GM12878 (cell line): ENCODE measurements around the gene SLC17A2. TPM values are rescaled to one million over a fixed set of nuclear protein-coding genes. Genes with fewer than 3 reads are reported as not detected.

Experiments used
- ATAC-seq: fragments of 200-7000 bp; cut with Tn5 transposase; 3 replicates; pipeline ENCODE4 v1.9.1; 2020; ENCODE audit warnings: mild to moderate bottlenecking, moderate library complexity
- BruUV-seq: library from RNA; stranded (reverse); fragments of 400-500 nt; replicated peaks from 2 replicates; lab custom pipeline; 2021; lab: Mats Ljungman, UMichigan
- CTCF ChIA-PET: fragments of 300-600 bp; sonication (Branson Sonifier 250); formaldehyde crosslinking; extraction: SDS; loops from one replicate; lab custom pipeline; 2021; ENCODE audit warnings: inconsistent platforms; lab: Yijun Ruan, JAX
- POLR2A ChIA-PET: fragments of 350-600 bp; formaldehyde crosslinking; extraction: SDS; loops from one replicate; lab custom pipeline; 2021; ENCODE audit warnings: inconsistent platforms; lab: Charles Lee
- RAD21 ChIA-PET: fragments of 300-600 bp; sonication (Branson Sonifier 250); formaldehyde crosslinking; loops from one replicate; lab custom pipeline; 2023; ENCODE audit warnings: antibody characterized with exemption; ENCODE audit not compliant: unreplicated experiment; lab: Charles Lee
- SMC1A ChIA-PET: fragments of 300-600 bp; sonication (Branson Sonifier 250); formaldehyde crosslinking; loops from one replicate; lab custom pipeline; 2023; ENCODE audit not compliant: unreplicated experiment, uncharacterized antibody; lab: Charles Lee
- DNase-seq: peaks from one replicate; pipeline ENCODE4 v3.0.0-alpha.2; 2011; ENCODE audit warnings: low read depth, low spot score
- FAIRE-seq: peaks from 3 replicates; lab custom pipeline; 2011; peaks lifted over from hg19 to GRCh38; lab: Jason Lieb, UNC
- H2AFZ ChIP-seq: 2 replicates; pipeline ENCODE4 v1.6.0; 2011; ENCODE audit warnings: low read depth, low read length, control low read depth; ENCODE audit not compliant: control insufficient read depth
- H3K27ac ChIP-seq: 2 replicates; pipeline ENCODE4 v1.5.1; 2011; ENCODE audit warnings: control low read depth; ENCODE audit not compliant: control insufficient read depth, insufficient read depth
- H3K27me3 ChIP-seq, 2 experiments: replicated peaks in 1 of 2; 2 replicates each; pipeline versions ENCODE4 v1.6.0 to v1.6.1; 2011; ENCODE audit warnings: low read length in 1 of 2; ENCODE audit not compliant: control insufficient read depth in 2 of 2, insufficient read depth in 2 of 2
- H3K36me3 ChIP-seq, 2 experiments: 2 replicates each; pipeline ENCODE4 v1.5.1; 2011; ENCODE audit warnings: low read length in 1 of 2; ENCODE audit not compliant: control insufficient read depth in 2 of 2, insufficient read depth in 2 of 2
- H3K4me1 ChIP-seq: 2 replicates; pipeline ENCODE4 v1.6.1; 2011; ENCODE audit warnings: mild to moderate bottlenecking, low read length, moderate library complexity, mixed read lengths; ENCODE audit not compliant: control insufficient read depth, insufficient read depth
- H3K4me2 ChIP-seq: 2 replicates; pipeline ENCODE4 v1.6.0; 2011; ENCODE audit warnings: control low read depth; ENCODE audit not compliant: control insufficient read depth, insufficient read depth
- H3K4me3 ChIP-seq: fragments of 200-600 bp; sonication (generic); 2 replicates; pipeline ENCODE4 v1.5.1; 2016
- H3K79me2 ChIP-seq: 2 replicates; pipeline ENCODE4 v1.6.0; 2011; ENCODE audit warnings: low read length; ENCODE audit not compliant: control insufficient read depth, insufficient read depth
- H3K9ac ChIP-seq: 2 replicates; pipeline ENCODE4 v1.8.0; 2011; ENCODE audit warnings: low read length, control low read depth, mixed read lengths; ENCODE audit not compliant: control insufficient read depth, insufficient read depth
- H3K9me3 ChIP-seq: replicated peaks from 3 replicates; pipeline ENCODE4 v1.5.1; 2011; ENCODE audit warnings: mild to moderate bottlenecking, low read length; ENCODE audit not compliant: control insufficient read depth, insufficient read depth
- H4K20me1 ChIP-seq: 2 replicates; pipeline ENCODE4 v1.6.0; 2011; ENCODE audit not compliant: control insufficient read depth, insufficient read depth
- ATF2 ChIP-seq: IDR thresholded peaks from 2 replicates; pipeline ENCODE4 v1.6.1; 2012; ENCODE audit warnings: low read length, inconsistent platforms
- BRCA1 ChIP-seq: IDR thresholded peaks from 2 replicates; pipeline ENCODE4 v1.6.1; 2011; ENCODE audit warnings: low read depth, low read length, improper control_type of control experiment
- CHD2 ChIP-seq: IDR thresholded peaks from 2 replicates; pipeline ENCODE4 v1.6.1; 2011; ENCODE audit warnings: low read depth, low read length, improper control_type of control experiment, borderline replicate concordance
- E2F4 ChIP-seq: IDR thresholded peaks from 2 replicates; pipeline ENCODE4 v1.6.1; 2012; ENCODE audit warnings: low read depth, low read length, improper control_type of control experiment
- EZH2 ChIP-seq: IDR thresholded peaks from 2 replicates; pipeline ENCODE4 v1.6.1; 2012; ENCODE audit warnings: low read depth, mild to moderate bottlenecking, control low read depth, inconsistent platforms, low read length, borderline replicate concordance; ENCODE audit not compliant: control insufficient read depth
- HCFC1 ChIP-seq: fragments of 150-350 bp; IDR thresholded peaks from 2 replicates; pipeline ENCODE4 v1.6.1; 2014; ENCODE audit warnings: low read length
- HDGF ChIP-seq: fragments of 450-650 bp; IDR thresholded peaks from 2 replicates; pipeline ENCODE4 v1.6.1; 2016; ENCODE audit warnings: antibody characterized with exemption
- KLF5 ChIP-seq: fragments of 450-650 bp; IDR thresholded peaks from 2 replicates; pipeline ENCODE4 v1.6.1; 2014; ENCODE audit warnings: mild to moderate bottlenecking; ENCODE audit not compliant: partially characterized antibody
- MXI1 ChIP-seq: fragments of 150-350 bp; IDR thresholded peaks from 2 replicates; pipeline ENCODE4 v1.6.1; 2011; ENCODE audit warnings: low read depth, mild to moderate bottlenecking, inconsistent platforms, low read length, improper control_type of control experiment
- NFXL1 ChIP-seq: fragments of 450-650 bp; IDR thresholded peaks from 2 replicates; pipeline ENCODE4 v1.6.1; 2017; ENCODE audit warnings: antibody characterized with exemption, mild to moderate bottlenecking, borderline replicate concordance
- NKRF ChIP-seq: fragments of 450-650 bp; conservative IDR thresholded peaks from 2 replicates; pipeline ENCODE4 v1.6.1; 2017; ENCODE audit warnings: mild to moderate bottlenecking, moderate library complexity
- PBX3 ChIP-seq: IDR thresholded peaks from 2 replicates; pipeline ENCODE4 v1.6.1; 2011; ENCODE audit warnings: mild to moderate bottlenecking, low read depth, low read length, moderate library complexity; ENCODE audit not compliant: insufficient replicate concordance
- POLR2A ChIP-seq: IDR thresholded peaks from 2 replicates; pipeline ENCODE4 v1.6.1; 2011; ENCODE audit warnings: low read depth, mild to moderate bottlenecking, low read length
- POLR2AphosphoS5 ChIP-seq: IDR thresholded peaks from 2 replicates; pipeline ENCODE4 v1.6.1; 2011; ENCODE audit warnings: mild to moderate bottlenecking, low read length, inconsistent platforms
- SMAD1 ChIP-seq: fragments of 450-650 bp; IDR thresholded peaks from 2 replicates; pipeline ENCODE4 v1.6.1; 2018; ENCODE audit warnings: mild to moderate bottlenecking, low read depth; ENCODE audit not compliant: partially characterized antibody
- TARDBP ChIP-seq: IDR thresholded peaks from 2 replicates; pipeline ENCODE4 v1.6.1; 2016; ENCODE audit warnings: borderline replicate concordance
- TBL1XR1 ChIP-seq: IDR thresholded peaks from 2 replicates; pipeline ENCODE4 v1.6.1; 2012; ENCODE audit warnings: low read depth, low read length, improper control_type of control experiment
- WGBS: methylation state at CpG from one replicate; pipeline ENCODE4 v1.1.6; 2016; ENCODE audit warnings: low lambda C conversion rate; ENCODE audit not compliant: insufficient replicate concordance, insufficient coverage; ENCODE audit errors: missing lambda C conversion rate; 5-methylcytosine and 5-hydroxymethylcytosine counted together
- in situ Hi-C: fragments of 300-500 bp; cut with MboI; formaldehyde crosslinking; loops from 9 replicates; pipeline ENCODE4 v1.14.3; 2018; ENCODE audit warnings: mixed read lengths
- intact Hi-C: fragments of 100-400 bp; cut with micrococcal nuclease; formaldehyde crosslinking; loops from one replicate; pipeline ENCODE4 v1.14.2; 2022; ENCODE audit not compliant: unreplicated experiment
- polyA plus RNA-seq, 11 experiments: library from polyadenylated mRNA; depleted of rRNA in 4 of 11; unstranded in 6 of 11; stranded (reverse) in 5 of 11; fragments of >200 nt; fragmentation: Nextera tagmentation in 4 of 11; fragmentation: Illumina TruSeq in 1 of 11; extraction: Ambion mirVana in 4 of 11; extraction: Trizol in 1 of 11; gene quantifications; 1 replicate in 1 of 11; 2 replicates in 10 of 11; pipeline versions ENCODE4 v1.2.1 to v1.2.3, GENCODE V29; 2011 to 2016; ENCODE audit warnings: inconsistent platforms in 2 of 11, missing spikeins in 2 of 11, low read depth in 1 of 11
- total RNA-seq, 4 experiments: library from RNA; depleted of rRNA in 3 of 4; stranded (reverse); fragments of >200 nt in 3 of 4; fragmentation: Illumina TruSeq in 1 of 4; extraction: Trizol in 1 of 4; gene quantifications; 2 replicates each; pipeline versions ENCODE4 v1.2.1 to v1.2.3, GENCODE V29; 2013 to 2021

The SLC17A2 gene
- total and polyA plus RNA-seq, 10 of the 15 experiments (the other 5 are each of a cell fraction or from before 2014, with no cell fraction given) = not detected

- Histone ChIP-seq H2AFZ (no peak overlapping the region), H3K4me1 (no peaks in the 10 kb centered on the region), H3K36me3 (no peaks in the 10 kb centered on the region), H3K79me2 (no peaks in the 10 kb centered on the region), H3K4me3 (no peak overlapping the region), H4K20me1 (no peaks in the 10 kb centered on the region), H3K27me3 (no peaks in the 10 kb centered on the region; a peak in 1 of 4 replicates), H3K27ac (no peak overlapping the region), H3K9ac (no peak overlapping the region), H3K4me2 (no peak overlapping the region), H3K9me3 (no peaks in the 10 kb centered on the region)
- WGBS = 84% methylated on average over 1 of the region's 1 CpG
- SMC1A ChIA-PET = interaction anchor here (1.8 kb wide), 1 partner anchor 24 kb away, joined by 6 read pairs; no protein-coding TSS in a partner anchor
- in situ Hi-C loops (no loop called here), intact Hi-C loops (no loop called here)
- no peak for FAIRE-seq
- POLR2A ChIA-PET = interaction anchor here (1.0 kb wide), 1 partner anchor 91 kb away, joined by 3 read pairs; no protein-coding TSS in a partner anchor
- ATAC-seq = no peak
- CTCF ChIA-PET = interaction anchor here (0.8 kb wide), 1 partner anchor 39 kb away, joined by 3 read pairs; no protein-coding TSS in a partner anchor
- DNase-seq = no peak
- RAD21 ChIA-PET = no interaction called here
- BruUV-seq = no TSS peak
- TF ChIP-seq HDGF (no peak), NFXL1 (no peak), ATF2 (no peak), SMAD1 (no peak), MXI1 (no peak), POLR2A (no peak), PBX3 (no peak), KLF5 (no peak), TARDBP (no peak), NKRF (no peak), HCFC1 (no peak), TBL1XR1 (no peak), CHD2 (no peak), EZH2 (no peak), E2F4 (no peak), POLR2AphosphoS5 (no peak), BRCA1 (no peak)
Measured at GRCh38 chr6:25902071-25902470, 28.4 kb downstream of the SLC17A2 start.
